SU-DHL-6 (cell line): ENCODE measurements around the gene ARMC9.

ENCODE experiments used
- H2AFZ ChIP-seq: fragments of 200-600 bp; sonication (generic); 2 replicates; pipeline ENCODE4 v1.6.1; 2014; ENCODE audit warnings: low read depth, mild to moderate bottlenecking, moderate library complexity, mixed read lengths, antibody characterized with exemption, low read length; ENCODE audit not compliant: severe bottlenecking
- H3F3A ChIP-seq: fragments of 200-600 bp; shearing (Covaris generic); 2 replicates; pipeline ENCODE4 v1.6.0; 2016; ENCODE audit warnings: antibody characterized with exemption, mild to moderate bottlenecking; ENCODE audit not compliant: insufficient read depth
- H3K27ac ChIP-seq: fragments of 200-600 bp; sonication (generic); 2 replicates; pipeline ENCODE4 v1.5.1; 2016; ENCODE audit warnings: low read depth, mild to moderate bottlenecking, low read length, moderate library complexity, mixed read lengths
- H3K27me3 ChIP-seq: fragments of 200-600 bp; sonication (generic), shearing (Covaris generic); 2 replicates; pipeline ENCODE4 v1.6.0; 2014; ENCODE audit warnings: mild to moderate bottlenecking, low read length
- H3K36me3 ChIP-seq: fragments of 200-600 bp; sonication (generic); 2 replicates; pipeline ENCODE4 v1.6.1; 2014; ENCODE audit warnings: mild to moderate bottlenecking, low read length, mixed read lengths
- H3K4me2 ChIP-seq: fragments of 300-600, 200-600 bp; shearing (Covaris generic), sonication (generic); 2 replicates; pipeline ENCODE4 v1.6.0; 2014; ENCODE audit warnings: low read length, low read depth, mild to moderate bottlenecking; ENCODE audit not compliant: poor library complexity, severe bottlenecking
- H3K4me3 ChIP-seq: fragments of 200-600 bp; sonication (generic); 2 replicates; pipeline ENCODE4 v1.5.1; 2014; ENCODE audit warnings: antibody characterized with exemption, low read length, mild to moderate bottlenecking, mixed read lengths; ENCODE audit not compliant: insufficient read depth, poor library complexity, severe bottlenecking
- H3K79me2 ChIP-seq: fragments of 200-600 bp; sonication (generic); 2 replicates; pipeline ENCODE4 v1.6.1; 2014; ENCODE audit warnings: mild to moderate bottlenecking, low read length, moderate library complexity; ENCODE audit not compliant: insufficient read depth
- H3K9ac ChIP-seq: fragments of 200-600 bp; sonication (generic); 2 replicates; pipeline ENCODE4 v1.7.0; 2014; ENCODE audit warnings: mild to moderate bottlenecking, low read length
- H3K9me2 ChIP-seq: fragments of 200-600 bp; sonication (generic); replicated peaks from 2 replicates; pipeline ENCODE4 v1.6.1; 2014; ENCODE audit warnings: low read length; ENCODE audit not compliant: insufficient read depth
- H3K9me3 ChIP-seq: fragments of 200-600 bp; sonication (generic); 2 replicates; pipeline ENCODE4 v1.6.1; 2014; ENCODE audit warnings: low read length, mixed read lengths; ENCODE audit not compliant: insufficient read depth
- H4K20me1 ChIP-seq: fragments of 200-600 bp; sonication (generic); 2 replicates; pipeline ENCODE4 v1.6.1; 2014; ENCODE audit warnings: low read depth, mild to moderate bottlenecking, antibody characterized with exemption, low read length, moderate library complexity, mixed read lengths
- EZH2phosphoT487 ChIP-seq: fragments of 200-600 bp; sonication (generic), shearing (Covaris generic); conservative IDR thresholded peaks from 2 replicates; pipeline ENCODE4 v1.6.1; 2018; ENCODE audit warnings: mild to moderate bottlenecking, antibody characterized with exemption, low read length, moderate library complexity, mixed read lengths
- TF ChIP-seq, protein P1 (sequence below): fragments of 200-600 bp; sonication (generic); IDR thresholded peaks from one replicate; pipeline ENCODE4 v1.5.1; 2017; ENCODE audit warnings: antibody characterized with exemption, mild to moderate bottlenecking, low read length, moderate library complexity; ENCODE audit not compliant: insufficient read depth, poor library complexity, severe bottlenecking

The ARMC9 gene

DNA sequence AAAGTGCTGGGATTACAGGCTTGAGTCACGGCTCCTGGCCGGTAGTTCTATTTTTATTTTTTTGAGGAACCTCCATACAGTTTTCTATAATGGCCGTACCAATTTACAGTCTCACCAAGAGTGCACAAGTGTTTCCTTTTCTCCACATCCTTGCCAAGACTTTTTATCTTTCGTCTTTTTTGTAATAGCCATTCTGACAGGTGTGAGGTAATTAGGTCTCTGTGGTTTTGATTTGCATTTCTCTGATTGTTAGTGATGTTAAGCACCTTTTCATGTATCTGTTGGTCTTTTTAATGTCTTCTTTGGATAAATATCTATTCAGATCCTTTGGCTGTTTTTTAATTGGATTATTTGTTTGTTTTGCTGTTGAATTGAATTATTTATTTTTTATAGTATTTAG is 9.3 kb downstream of the ARMC9 start:
- H3K4me2 ChIP-seq, result peak overlapping the region; percentile 32
- no peaks in the 10 kb centered on the region for H3K79me2 ChIP-seq
- H3K27me3 ChIP-seq, result no peaks in the 10 kb centered on the region
- no peaks in the 10 kb centered on the region for H3K36me3 ChIP-seq
- H3K9me2 ChIP-seq, result no peaks in the 10 kb centered on the region
- TF ChIP-seq EZH2phosphoT487, result no peak
- TF ChIP-seq, protein P1, sequence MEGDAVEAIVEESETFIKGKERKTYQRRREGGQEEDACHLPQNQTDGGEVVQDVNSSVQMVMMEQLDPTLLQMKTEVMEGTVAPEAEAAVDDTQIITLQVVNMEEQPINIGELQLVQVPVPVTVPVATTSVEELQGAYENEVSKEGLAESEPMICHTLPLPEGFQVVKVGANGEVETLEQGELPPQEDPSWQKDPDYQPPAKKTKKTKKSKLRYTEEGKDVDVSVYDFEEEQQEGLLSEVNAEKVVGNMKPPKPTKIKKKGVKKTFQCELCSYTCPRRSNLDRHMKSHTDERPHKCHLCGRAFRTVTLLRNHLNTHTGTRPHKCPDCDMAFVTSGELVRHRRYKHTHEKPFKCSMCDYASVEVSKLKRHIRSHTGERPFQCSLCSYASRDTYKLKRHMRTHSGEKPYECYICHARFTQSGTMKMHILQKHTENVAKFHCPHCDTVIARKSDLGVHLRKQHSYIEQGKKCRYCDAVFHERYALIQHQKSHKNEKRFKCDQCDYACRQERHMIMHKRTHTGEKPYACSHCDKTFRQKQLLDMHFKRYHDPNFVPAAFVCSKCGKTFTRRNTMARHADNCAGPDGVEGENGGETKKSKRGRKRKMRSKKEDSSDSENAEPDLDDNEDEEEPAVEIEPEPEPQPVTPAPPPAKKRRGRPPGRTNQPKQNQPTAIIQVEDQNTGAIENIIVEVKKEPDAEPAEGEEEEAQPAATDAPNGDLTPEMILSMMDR, result no peak
- H3K4me3 ChIP-seq, result no peak overlapping the region
- H3K9ac ChIP-seq, result 0 out of 2 replicates have a peak overlapping the region, but pooled peaks have one; percentile 8
- H3F3A ChIP-seq, result 0 out of 2 replicates have a peak, but pooled peaks cover 4% of the 10 kb centered on the region
- H4K20me1 ChIP-seq, result no peaks in the 10 kb centered on the region
- H3K27ac ChIP-seq, result peak overlapping the region; percentile 41; the same call in 1 of the 2 replicates
- H2AFZ ChIP-seq, result no peak overlapping the region
- no peaks in the 10 kb centered on the region for H3K9me3 ChIP-seq

DNA sequence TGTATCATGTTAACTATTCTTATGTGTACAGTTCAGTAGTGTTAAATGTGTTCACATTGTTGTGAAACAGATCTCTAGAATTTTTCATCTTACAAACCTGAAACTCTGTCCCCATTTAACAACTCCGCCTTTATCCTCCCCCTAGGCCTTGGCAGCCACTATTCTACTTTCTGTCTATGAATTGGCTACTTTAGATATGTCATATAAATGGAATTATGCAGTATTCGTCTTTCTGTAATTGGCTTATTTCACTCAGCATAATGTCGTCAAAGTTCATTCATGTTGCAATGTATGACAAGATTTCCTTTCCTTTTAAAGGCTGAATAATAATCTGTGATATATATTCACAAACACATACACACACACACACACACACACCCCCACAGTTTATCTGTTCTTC is 12.4 kb downstream of the ARMC9 start:
- Histone ChIP-seq H3K4me2 (no peak overlapping the region), H3K4me3 (no peak overlapping the region), H3K9ac (no peak overlapping the region), H3K9me3 (no peaks in the 10 kb centered on the region), H3K36me3 (no peaks in the 10 kb centered on the region), H3K9me2 (no peaks in the 10 kb centered on the region), H2AFZ (no peak overlapping the region), H3K79me2 (no peaks in the 10 kb centered on the region), H4K20me1 (no peaks in the 10 kb centered on the region), H3K27me3 (no peaks in the 10 kb centered on the region), H3F3A (0 out of 2 replicates have a peak, but pooled peaks cover 4% of the 10 kb centered on the region), H3K27ac (no peak overlapping the region)
- TF ChIP-seq EZH2phosphoT487, result no peak
- TF ChIP-seq, protein P1, result no peak

DNA sequence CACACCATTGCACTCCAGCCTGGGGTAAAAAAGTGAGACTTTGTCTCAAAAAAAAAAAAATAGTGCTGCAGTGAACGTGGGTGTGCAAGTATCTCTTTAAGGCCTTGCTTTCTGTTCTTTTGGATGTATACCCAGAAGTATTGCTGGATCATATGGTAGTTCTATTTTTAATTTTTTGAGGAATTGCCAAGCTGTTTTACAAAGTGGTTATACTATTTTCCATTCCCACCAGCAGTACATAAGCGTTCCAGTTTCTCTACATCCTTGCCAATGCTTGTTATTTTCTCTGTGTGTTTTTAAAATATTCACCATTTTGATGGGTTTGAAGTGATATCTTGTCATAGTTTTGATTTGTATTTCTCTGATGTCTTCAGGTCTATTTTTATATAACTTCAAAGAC is 13.1 kb downstream of the ARMC9 start:
- H3K27me3 ChIP-seq, result no peaks in the 10 kb centered on the region
- H3K4me3 ChIP-seq, result no peak overlapping the region
- H3K27ac ChIP-seq, result no peak overlapping the region
- H3K79me2 ChIP-seq, result no peaks in the 10 kb centered on the region
- no peak overlapping the region for H3K4me2 ChIP-seq
- no peak overlapping the region for H2AFZ ChIP-seq
- no peaks in the 10 kb centered on the region for H3K9me2 ChIP-seq
- no peaks in the 10 kb centered on the region for H3K36me3 ChIP-seq
- H3F3A ChIP-seq, result 0 out of 2 replicates have a peak, but pooled peaks cover 4% of the 10 kb centered on the region
- TF ChIP-seq, protein P1, result no peak
- no peak for TF ChIP-seq EZH2phosphoT487
- no peaks in the 10 kb centered on the region for H4K20me1 ChIP-seq
- no peaks in the 10 kb centered on the region for H3K9me3 ChIP-seq
- H3K9ac ChIP-seq, result no peak overlapping the region
